ENCODE data around the gene CHST7.

GRCh38 chrX:46577221-46578005 is 3.8 kb downstream of the CHST7 start:
- no peak for TF ChIP-seq CTCF (IDR thresholded peaks at IDR 0.05; ENCODE audit: insufficient read depth, low read length, poor library complexity, severe bottlenecking)
- no peak for TF ChIP-seq EZH2phosphoT487 (conservative IDR thresholded peaks at IDR 0.05; ENCODE audit: low read length)

Data from SU-DHL-6 (cell line).